8988T (cell line): Measurements from ENCODE around the gene SPP1.

ENCODE experiments used
- DNase-seq: peaks from one replicate; pipeline ENCODE4 v3.0.0; 2011

Gene SPP1

GRCh38 chr4:87957061-87957460 lies 18.5 kb upstream of the SPP1 start:
- DNase-seq, result no peak

- no peak for DNase-seq
Measured at GRCh38 chr4:87961993-87962392, 13.5 kb upstream of the SPP1 start.

GRCh38 chr4:87962398-87963146 lies 12.9 kb upstream of the SPP1 start:
- DNase-seq, result no peak

- DNase-seq, result no peak
Measured at GRCh38 chr4:87965501-87965975, 10.0 kb upstream of the SPP1 start.

- no peak for DNase-seq
Measured at GRCh38 chr4:87966095-87966496, 9.4 kb upstream of the SPP1 start.

GRCh38 chr4:87967193-87967592 lies 8.3 kb upstream of the SPP1 start:
- no peak for DNase-seq

GRCh38 chr4:87970121-87970520 lies 5.4 kb upstream of the SPP1 start:
- DNase-seq, result no peak

- DNase-seq, result no peak
Measured at GRCh38 chr4:87971866-87972265, 3.6 kb upstream of the SPP1 start.

GRCh38 chr4:87973283-87974169 lies 2.0 kb upstream of the SPP1 start:
- no peak for DNase-seq

GRCh38 chr4:87974856-87975462 lies 555 bp upstream of the SPP1 start:
- no peak for DNase-seq

- no peak for DNase-seq
Measured at GRCh38 chr4:87977521-87978278, 2.2 kb downstream of the SPP1 start.

GRCh38 chr4:87978681-87979080 lies 3.2 kb downstream of the SPP1 start:
- no peak for DNase-seq

- no peak for DNase-seq
Measured at GRCh38 chr4:87979810-87980209, 4.3 kb downstream of the SPP1 start.

- DNase-seq, result no peak
Measured at GRCh38 chr4:87981486-87981885, 6.0 kb downstream of the SPP1 start.

GRCh38 chr4:87982036-87982435 lies 6.5 kb downstream of the SPP1 start:
- DNase-seq, result no peak

GRCh38 chr4:87982446-87983010 lies 7.0 kb downstream of the SPP1 start:
- no peak for DNase-seq

- no peak for DNase-seq
Measured at GRCh38 chr4:87983996-87984395, 8.5 kb downstream of the SPP1 start.

- peak; percentile 13 for DNase-seq
Measured at GRCh38 chr4:87985097-87985886, 9.8 kb downstream of the SPP1 start.

GRCh38 chr4:87985887-87986200 lies 10.3 kb downstream of the SPP1 start:
- no peak for DNase-seq

- no peak for DNase-seq
Measured at GRCh38 chr4:87986508-87986907, 11.0 kb downstream of the SPP1 start.

GRCh38 chr4:87989765-87990164 lies 14.3 kb downstream of the SPP1 start:
- DNase-seq, result no peak

- no peak for DNase-seq
Measured at GRCh38 chr4:87995435-87995834, 19.9 kb downstream of the SPP1 start.
